ENCODE results near the gene C9orf152.
A peak's percentile ranks its signal among the peaks of the same experiment; 100 is the strongest.
"Not testable (repeated sequence)": the region's sequence is repeated elsewhere in the genome, so short reads cannot be mapped to it uniquely, and the experiment has no call there.

C9orf152 gene

DNA sequence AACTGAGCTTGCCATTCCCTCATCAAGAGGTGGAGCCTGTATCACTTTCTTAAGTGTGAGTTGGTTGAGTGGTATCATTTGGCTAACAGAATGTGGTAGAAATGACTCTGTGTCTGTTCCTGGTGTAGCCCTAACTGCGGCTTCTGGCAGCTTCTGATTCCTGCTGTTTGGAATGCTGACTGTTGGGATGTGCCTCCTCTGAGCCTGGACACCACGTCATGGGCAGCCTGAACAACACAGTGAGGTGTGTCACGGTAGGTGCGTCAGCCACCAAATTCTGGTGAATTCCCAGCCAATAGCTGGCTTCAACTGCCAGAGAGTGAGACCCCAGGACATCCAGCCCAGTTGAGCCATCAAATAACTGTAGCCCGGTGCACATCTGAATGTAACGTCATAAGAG is 6.1 kb upstream of the C9orf152 start:
- DNase-seq: no peak

DNA sequence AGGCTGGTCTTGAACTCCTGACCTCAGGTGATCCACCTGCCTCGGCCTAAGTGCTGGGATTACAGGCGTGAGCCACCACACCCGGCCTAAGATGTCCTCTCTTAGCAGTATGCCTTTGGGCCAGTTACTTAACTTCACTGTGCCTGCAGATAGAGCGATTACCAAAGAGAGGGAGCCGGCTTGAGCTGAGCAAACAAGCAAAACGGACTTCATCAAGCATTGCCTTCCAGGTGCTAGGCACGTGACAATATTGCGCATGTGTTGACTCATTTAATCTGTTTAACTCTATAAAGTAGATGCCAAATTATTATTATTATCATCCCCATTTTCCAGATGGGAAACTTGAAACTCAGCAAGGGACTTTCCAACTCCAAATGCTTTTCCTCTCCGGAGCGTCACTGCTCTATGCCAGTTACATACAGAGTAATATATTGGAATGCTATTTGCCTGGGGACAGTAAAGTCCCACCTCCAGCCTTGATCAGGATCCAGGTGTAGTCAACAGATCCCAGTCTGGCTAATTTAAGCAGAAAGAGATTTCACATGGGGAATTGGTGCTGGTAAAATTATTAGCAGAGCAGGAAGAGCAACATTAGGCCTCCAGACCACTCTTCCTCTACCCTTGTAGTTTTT is 5.6 kb upstream of the C9orf152 start:
- no peak for DNase-seq

DNA sequence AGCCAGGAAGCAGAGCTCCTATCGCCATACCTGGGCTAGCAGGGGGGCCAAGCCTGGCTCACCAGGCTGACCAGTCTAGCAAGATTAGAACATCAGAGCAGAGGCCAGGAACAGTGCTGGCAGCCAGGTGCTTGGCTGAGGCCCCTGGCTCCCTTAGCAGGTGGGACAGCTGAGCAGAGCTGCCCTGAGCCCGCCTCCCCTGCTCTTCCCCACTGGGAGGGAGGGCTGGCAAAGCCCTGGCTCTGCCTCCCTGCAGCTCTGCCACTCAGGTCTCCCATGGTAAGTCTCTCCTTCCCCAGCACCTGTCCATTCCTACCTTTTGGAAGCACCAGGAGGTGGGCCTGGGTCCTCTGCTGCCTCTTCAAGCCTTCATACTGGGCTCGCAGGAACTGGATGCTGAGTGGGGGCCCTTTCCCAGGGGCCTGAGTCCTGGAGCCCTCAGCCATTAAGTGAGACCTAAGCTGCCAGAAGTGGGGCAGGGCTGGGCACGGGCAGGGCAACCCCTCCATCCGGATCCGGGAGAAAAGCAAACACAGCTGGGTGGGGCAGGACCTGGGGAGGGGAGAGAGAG is 803 bp downstream of the C9orf152 start:
- no peak for DNase-seq

DNA sequence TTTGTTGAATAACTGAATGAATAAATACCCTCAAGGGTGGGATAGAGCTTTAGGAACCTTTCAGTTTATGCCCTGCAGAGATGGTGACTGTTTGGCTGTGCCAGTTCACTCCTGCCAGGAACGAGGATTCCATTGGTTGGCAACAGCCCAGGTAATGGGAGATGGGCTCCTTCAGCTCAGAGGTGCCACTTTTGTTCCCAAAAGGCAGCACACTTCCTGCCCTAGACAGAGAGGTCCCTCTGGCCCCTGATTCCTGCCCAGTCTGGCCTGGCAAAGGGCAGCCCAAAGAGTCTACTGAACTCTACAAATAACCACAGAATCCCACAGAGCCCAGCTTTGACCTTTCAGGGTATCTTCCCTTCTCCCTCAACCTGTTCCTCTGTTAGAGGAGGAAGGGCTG is 1.6 kb downstream of the C9orf152 start:
- no peak for DNase-seq

DNA sequence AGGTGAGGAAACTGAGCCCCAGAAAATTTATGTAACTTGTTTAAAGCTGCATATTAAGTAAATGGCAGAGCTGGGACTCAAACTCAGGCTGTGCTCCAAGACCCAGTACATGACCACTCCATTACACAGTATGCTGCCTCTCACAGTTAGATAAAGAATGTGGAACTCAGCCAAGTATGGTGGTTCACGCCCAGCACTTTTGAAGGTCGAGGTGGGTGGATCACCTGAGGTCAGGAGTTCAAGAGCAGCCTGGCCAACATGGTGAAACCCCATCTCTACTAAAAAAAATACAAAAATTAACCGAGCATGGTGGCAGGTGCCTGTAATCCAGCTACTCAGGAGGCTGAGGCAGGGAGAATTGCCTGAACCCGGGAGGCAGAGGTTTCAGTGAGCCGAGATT is 2.3 kb downstream of the C9orf152 start:
- not testable (repeated sequence) for DNase-seq

DNA sequence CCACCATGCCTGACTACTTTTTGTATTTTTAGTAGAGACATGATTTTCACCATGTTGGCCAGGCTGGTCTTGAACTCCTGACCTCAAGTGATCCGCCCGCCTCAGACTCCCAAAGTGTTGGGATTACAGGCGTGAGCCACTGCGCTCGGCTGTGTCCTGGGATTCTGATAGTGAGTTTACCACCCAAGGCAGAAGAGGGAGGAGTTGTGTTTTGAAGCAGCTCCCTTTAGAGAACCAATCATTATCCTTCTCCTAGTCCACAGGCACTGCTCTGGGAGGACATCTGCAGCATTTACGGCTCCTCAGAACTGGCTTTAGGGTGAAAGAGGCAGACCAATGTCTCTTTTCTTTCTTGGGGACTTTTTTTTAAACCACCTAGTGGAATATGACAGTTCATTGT is 5.7 kb downstream of the C9orf152 start:
- DNase-seq: no peak

DNA sequence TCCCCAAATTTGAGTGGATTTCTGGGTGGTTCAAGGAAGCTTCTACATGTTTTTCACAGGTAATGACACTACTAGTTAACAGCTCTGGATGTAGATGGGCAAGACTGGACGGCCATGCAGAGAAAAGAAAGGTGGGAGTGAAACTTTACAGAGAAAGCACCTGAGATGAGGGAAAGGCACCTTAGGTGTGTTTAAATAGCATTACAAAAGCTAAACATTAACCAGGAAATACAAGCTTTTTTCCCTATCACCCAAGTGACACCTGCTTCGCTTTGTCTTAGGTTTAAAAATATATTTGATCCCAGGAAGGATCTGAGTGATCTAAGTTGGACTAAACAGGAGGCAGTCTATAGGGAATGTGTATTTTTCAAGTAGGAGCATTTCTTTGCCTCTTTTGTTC is 8.3 kb downstream of the C9orf152 start:
- DNase-seq: no peak

DNA sequence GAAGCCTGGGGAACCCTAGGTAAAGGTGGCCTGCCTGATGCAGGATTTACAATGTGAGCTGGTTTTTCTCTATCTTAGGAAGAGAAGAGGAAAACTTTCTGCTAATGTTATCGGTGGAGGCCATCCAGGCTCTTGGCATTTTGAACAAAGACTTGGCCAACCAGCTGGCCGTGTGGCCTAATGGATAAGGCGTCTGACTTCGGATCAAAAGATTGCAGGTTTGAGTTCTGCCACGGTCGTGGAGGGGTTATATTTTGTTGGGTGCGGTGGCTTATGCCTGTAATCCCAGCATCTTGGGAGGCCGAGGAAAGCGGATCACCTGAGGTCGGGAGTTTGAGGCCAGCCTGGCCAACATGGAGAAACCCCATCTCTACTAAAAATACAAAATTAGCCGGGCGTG is 9.6 kb downstream of the C9orf152 start:
- DNase-seq: no peak

DNA sequence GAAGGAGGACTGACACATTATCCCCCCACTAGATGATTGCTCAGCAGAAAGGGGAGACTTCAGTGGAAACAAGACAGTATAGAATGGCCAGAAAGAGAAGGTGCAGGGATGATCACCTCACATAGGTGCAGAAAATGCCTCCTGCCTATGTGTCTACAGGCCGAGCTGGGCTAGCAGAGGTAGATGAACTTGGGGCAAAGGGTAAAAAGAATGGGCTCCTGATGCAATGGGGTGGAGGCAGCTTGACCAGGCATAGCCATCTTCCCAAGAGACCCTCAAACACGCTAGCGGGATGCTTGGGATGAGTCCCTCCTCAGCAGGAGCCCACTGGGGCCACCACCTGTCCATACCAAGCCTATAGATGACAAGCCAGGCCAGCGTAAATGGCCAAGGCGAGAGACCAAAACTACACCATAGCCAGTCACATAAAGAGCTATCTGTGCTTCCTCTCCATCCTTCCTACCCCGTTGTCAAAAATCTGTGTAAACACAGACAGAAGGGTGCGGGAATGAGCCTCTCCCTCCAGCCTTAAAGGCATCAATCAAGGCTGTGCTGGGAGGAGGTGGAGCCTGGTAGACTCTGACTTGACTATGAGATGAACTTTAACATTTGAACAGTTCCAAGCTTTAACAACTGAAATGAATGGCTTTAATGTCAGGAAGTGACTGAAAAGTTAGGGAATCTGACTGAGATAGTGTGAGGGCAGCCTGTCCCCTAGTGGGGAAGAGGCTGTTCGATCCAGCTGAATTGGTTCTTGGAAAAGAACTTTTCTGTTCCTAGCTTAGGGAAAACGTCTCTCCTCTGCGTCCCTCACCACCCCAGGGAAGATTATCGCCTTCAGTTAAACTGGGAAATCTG is 10.4 kb downstream of the C9orf152 start:
- DNase-seq: no peak

DNA sequence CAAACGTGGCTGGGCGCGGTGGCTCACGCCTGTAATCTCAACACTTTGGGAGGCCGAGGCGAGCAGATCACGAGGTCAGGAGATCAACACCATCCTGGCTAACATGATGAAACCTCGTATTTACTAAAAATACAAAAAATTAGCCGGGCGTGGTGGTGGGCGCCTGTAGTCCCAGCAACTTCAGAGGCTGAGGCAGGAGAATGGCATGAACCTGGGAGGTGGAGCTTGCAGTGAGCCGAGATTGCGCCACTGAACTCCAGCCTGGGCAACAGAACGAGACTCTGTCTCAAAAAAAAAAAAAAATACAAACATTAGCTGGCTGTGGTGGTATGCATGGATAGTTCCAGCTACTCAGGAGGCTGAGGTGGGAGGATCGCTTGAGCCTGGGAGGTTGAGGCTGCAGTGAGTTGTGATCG is 11.9 kb downstream of the C9orf152 start:
- DNase-seq: not testable (repeated sequence)

DNA sequence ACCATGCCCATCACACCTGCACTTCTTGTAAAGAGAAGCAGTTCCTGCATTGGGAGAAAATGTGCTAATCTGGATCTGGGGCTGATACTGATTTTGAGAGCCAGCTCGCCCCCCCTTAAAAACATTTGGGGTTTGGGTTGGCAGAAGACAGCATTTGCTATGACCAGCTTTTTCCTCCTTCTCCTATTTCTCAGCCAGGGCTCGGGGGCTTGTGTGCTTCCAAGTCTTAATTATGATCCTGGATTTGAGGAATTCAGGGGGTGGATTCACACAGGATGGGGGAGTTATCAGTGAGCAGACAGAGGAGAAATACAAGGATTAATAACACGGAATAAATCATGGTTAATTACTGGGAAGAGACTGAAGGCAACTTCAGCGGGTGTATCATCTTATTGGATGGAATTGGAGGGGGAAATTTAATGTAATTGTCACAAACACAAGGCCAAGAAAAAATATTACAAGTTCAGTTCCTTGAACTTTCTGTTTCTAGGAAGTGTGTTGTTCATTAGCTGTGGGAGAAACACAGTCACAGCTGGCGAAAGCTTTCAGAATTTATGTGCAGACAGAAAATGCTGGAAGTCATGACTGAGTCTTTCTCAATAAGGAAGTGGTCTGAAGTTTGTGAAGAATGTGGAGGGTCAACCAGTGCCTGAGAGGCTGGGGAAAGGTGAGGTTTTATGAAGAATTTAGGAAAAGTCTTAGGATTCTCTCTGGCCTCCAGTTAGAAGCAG is 15.3 kb downstream of the C9orf152 start:
- DNase-seq: no peak

DNA sequence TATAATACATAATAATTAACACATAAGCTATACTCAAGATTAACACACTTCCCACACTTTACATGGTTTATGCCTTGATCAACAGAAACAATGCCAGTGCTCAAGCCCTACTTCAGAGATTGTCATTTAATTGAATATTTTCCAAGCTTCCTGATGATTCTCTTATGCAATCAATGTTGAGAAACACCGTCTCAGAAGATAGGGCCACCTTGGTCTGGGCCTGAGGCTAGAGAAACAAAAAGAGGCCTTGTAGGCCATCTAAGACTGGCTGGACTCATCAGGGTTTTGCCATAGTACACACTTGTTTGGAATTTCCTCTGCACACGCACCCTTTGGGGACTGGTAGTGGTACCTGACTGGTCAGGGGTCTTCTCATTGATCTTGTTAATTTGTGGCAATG is 16.3 kb downstream of the C9orf152 start:
- no peak for DNase-seq

DNA sequence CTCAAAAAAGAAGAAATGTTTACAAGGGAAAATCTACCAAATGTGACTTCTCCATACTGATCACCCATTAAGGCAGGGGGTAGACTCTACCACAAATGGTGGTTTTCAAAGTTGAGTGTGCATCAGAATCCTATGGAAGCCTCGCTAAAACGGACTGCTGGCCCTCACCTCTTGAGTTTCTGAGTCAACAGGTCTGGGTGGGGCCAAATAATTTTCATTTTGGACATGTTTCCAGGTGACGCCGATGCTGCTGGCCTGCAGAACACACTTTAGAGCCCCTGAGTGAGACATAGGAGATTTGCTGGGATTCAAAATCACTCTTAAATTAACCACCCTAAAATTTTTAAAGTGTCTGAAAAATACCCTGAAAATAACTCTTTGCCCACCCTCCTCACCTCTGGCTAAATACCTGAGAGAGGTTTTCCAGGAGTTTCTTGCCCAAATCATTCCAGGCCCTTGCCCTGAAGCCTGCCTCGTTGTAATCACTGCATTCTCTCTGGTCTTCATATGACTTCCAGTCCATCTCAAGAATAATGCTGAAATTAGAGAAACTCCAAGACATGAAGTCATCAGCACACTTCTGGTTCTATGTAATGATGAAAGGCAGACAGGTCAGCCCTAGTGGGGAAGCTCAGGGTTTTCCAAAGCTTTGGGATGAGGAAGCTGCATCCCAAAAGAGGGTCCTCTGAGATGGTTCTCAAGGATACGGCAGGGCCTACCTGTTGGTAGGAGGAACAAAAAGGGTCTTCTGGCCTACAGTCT is 18.2 kb downstream of the C9orf152 start:
- no peak for DNase-seq

DNA sequence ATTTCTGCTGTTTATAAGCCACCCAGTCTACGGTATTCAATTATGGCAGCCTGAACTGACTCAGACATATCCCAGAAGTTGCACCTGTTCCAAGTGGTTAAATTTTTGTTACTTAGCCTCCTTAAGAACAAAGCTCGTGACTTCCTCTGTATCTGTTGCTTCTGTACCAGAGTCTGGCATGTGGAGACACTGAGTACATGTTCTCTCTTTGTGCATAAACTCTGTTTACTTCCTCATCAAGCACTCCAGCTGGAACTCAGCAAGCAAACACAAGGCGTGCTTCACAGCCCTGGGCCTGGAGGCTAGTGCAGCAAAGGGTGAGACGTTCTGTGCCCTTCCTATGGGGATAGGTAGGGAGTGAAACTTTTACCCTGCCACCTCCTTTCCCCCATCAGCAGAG is 19.0 kb downstream of the C9orf152 start:
- no peak for DNase-seq

DNA sequence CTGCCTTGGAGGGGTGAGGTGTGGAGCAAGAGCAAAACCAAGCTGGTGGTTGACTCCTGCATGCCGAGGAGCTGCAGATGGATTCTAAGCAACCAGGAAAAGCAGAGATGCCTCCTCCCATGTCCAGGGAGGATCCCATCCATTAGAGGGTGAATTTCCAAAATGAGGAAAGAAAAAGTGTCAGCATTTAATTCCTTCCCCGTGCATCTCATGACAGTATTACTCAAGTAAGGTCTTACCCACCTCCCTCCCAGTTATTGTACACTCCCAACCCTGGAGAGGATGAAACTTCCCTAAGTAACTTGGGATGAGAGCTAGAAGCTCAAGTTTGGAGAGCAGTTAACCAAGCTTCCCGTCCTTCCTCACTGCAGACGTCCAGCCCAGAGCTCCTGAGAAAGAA is 19.9 kb downstream of the C9orf152 start:
- DNase-seq: no peak

DNA sequence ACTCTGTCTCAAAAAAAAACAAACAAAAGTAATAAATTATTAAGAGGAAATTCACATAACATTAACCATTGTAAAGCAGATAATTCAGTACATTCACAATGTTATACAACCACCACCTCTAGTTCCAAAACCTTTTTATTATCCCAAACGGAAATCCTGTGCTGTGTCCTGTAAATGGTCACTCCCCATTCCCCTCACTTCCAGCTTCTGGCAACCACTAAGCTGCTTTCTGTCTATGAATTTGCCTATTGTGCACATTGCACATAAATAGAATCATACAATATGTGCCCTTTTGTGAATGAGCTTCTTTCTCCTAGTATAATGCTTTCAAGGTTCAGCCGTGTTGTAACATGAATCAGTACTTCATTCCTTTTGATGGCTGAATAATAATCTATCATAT is 20.8 kb downstream of the C9orf152 start:
- no peak for DNase-seq

DNA sequence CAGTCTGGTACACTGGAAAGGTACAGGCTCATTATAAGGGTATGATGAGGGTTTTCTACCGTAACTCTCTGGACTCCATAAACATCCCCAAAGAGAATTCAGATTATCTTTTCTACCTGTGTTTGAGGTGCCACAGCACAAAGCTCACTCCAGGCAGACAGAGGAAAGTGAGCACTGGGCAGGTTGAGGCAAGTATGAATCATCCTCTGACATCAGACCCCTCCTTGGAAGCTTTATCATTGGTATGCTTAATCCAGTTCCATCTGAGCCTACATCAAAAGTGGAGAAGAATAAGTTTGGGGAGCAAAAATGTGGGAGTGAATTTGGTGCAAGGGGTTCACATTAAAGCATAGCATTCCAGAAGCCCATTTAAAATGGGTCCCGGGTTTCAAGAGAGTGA is 21.7 kb downstream of the C9orf152 start:
- DNase-seq: no peak

DNA sequence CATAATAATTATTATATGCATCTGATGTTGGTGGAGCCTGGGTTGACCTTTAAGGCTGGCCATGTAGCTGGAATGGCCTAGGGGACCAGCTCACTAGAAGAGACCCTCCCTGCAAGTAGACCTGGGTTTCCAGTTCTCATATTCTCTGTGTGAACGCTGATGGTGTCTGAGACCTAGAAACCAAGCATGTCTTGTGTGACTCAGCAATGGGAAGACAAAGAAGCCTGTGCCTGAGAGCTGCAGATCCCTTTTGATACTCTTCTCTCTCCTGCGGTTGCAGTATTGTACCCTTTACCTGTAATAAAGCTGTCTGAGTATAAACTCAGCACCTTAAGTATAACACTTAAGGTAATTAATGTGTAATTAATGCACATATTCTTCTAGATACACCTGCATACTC is 22.2 kb downstream of the C9orf152 start:
- DNase-seq: no peak

DNA sequence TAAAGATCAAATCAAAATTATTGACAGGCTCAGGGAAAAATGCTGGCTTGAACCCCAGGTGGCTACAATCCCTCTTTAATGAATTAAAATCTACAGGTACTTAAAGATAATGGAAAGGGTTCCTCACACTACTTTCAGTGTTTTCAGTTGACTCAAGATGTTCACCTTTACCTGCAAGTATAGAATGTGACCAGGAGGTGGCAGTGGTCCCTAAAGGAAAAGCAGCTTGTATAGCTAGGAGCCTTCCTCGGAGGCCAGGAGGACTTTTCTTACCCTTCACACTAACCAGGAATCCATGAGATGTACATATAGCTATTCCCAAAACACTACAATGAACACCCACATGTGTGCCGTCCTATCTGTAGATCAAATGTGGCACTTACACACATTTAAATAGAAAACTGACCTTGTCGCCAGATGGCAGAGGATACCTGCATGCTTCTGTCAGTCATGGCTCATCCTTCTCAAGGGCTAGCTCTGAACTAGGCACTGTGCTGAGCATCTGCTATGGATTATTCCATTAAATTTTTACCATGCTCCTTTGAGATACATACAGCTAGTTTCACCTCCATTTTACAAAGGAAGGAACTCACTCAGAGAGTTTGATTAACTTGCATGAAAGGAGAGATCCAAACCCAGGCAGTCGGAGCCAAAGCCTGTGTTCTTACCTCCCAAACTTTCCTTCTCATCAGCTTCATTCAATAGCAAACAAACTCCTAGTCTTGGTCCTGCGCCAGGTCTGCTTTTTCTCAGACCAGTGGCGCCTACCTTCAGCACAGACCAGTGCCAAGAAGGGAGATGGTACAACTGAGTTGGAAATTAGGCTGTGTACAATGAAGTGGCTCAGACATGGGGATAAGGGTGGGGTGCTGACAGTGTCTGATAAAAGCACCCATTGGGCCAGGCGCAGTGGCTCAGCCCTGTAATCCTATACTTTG is 24.5 kb downstream of the C9orf152 start:
- peak; percentile 34 for DNase-seq

DNA sequence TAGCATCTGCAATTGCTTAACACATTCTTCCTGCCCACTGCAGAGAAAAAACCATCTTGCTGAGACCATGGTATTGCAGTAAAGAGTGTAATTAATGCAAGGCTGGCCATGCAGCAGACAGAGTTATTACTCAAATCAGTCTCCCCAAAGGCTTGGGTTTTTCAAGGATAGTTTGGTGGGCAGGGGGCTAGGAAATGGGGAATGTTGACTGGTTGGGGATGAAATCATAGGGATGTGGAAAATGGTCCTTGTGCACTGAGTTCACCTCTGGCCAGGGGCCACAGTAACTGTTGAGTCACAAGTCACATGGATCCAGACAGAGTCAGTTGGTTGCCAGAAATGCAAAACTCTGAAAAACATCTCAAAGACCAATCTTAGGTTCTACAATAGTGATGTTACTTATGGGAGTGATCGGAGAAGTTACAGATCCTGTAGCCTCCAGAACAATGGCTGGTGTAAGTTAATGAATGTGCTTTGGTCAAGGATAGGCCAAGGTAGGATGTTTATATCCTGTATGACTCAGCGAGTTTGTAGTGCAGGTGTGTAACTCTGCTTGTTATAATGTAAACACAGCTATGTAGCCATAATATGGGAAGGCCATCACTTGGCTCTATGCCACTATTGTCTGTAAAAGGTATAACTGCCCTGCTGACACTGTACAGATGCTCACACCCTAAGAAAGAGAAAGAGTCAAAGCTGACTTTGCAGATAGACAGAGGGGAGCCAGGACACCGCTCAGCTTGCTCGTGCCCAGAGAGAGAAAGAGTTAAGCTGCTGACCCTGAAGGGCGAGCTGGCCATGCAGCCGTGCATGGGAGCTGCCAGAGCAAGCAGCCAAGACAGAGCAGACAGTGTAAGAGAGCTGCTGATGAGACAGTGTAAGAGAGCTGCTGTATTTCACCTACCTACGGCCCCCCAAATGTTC is 27.2 kb downstream of the C9orf152 start:
- no peak for DNase-seq

DNA sequence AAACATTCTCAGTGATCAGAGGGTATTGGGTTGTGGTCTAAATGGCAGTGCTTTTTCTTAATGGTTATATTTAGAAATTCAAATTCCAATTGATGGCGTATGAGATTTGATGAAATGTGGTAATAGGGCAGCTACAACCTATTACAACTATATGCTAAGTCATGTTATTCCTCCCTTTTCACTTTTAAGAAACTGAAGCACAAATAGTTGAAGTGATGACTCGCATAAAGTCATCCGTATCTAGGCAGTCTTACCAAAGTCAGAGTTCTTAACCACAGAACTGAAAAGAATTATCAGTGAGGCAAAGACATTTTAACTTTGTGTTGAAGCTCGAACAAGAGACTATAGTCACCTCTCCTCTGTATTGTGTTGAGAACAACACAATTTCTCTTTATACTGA is 28.2 kb downstream of the C9orf152 start:
- no peak for DNase-seq

Data from NCI-H2227 treated with DMSO at 0.1 percent for 48 hours (cell line).